H9 (cell line): Measurements from ENCODE around the gene MMP10. TPM values are rescaled to one million over a fixed set of nuclear protein-coding genes. Genes with fewer than 3 reads are reported as not detected.
A peak's percentile ranks its signal among the peaks of the same experiment; 100 is the strongest.

Source experiments
- DNase-seq: peaks from one replicate; pipeline ENCODE4 v3.0.0-alpha.2; 2017
- H2AFZ ChIP-seq: one replicate; pipeline ENCODE4 v1.6.1; 2013; ENCODE audit warnings: mild to moderate bottlenecking, low read length, control low read depth, moderate library complexity
- H2AK5ac ChIP-seq: 2 replicates; pipeline ENCODE4 v1.6.1; 2013; ENCODE audit warnings: low read length, control low read depth, mixed read lengths; ENCODE audit not compliant: insufficient read length
- H2BK120ac ChIP-seq: one replicate; pipeline ENCODE4 v1.6.1; 2013; ENCODE audit warnings: low read depth, mild to moderate bottlenecking, low read length, control low read depth, inconsistent platforms; ENCODE audit not compliant: poor library complexity, severe bottlenecking
- H2BK12ac ChIP-seq: 2 replicates; pipeline ENCODE4 v1.6.1; 2013; ENCODE audit warnings: low read length, control low read depth, mixed read lengths, low read depth; ENCODE audit not compliant: insufficient read length
- H2BK15ac ChIP-seq: 2 replicates; pipeline ENCODE4 v1.6.1; 2013; ENCODE audit warnings: low read depth, low read length, control low read depth
- H2BK20ac ChIP-seq: one replicate; pipeline ENCODE4 v1.6.1; 2013; ENCODE audit warnings: low read depth, mild to moderate bottlenecking, low read length, control low read depth, inconsistent platforms; ENCODE audit not compliant: poor library complexity, severe bottlenecking
- H2BK5ac ChIP-seq: 2 replicates; pipeline ENCODE4 v1.6.1; 2013; ENCODE audit warnings: low read length, control low read depth, mixed read lengths; ENCODE audit not compliant: insufficient read length
- H3K14ac ChIP-seq: 2 replicates; pipeline ENCODE4 v1.6.1; 2013; ENCODE audit warnings: low read length, control low read depth; ENCODE audit not compliant: insufficient read depth
- H3K18ac ChIP-seq: 2 replicates; pipeline ENCODE4 v1.6.1; 2013; ENCODE audit warnings: low read depth, mild to moderate bottlenecking, mixed read lengths, low read length, control low read depth; ENCODE audit not compliant: insufficient read length
- H3K23ac ChIP-seq: 2 replicates; pipeline ENCODE4 v1.6.1; 2013; ENCODE audit warnings: low read length, control low read depth, mixed read lengths, low read depth; ENCODE audit not compliant: insufficient read length
- H3K23me2 ChIP-seq: 2 replicates; pipeline ENCODE4 v1.6.1; 2013; ENCODE audit warnings: low read depth, mild to moderate bottlenecking, mixed read lengths, low read length, control low read depth; ENCODE audit not compliant: insufficient read length, poor library complexity, severe bottlenecking
- H3K27ac ChIP-seq: 2 replicates; pipeline ENCODE4 v1.5.1; 2013; ENCODE audit warnings: low read length, control low read depth, mixed read lengths, low read depth; ENCODE audit not compliant: insufficient read length
- H3K27me3 ChIP-seq: 2 replicates; pipeline ENCODE4 v1.6.1; 2013; ENCODE audit warnings: low read length, control low read depth, inconsistent platforms; ENCODE audit not compliant: insufficient read depth
- H3K4ac ChIP-seq: 2 replicates; pipeline ENCODE4 v1.6.1; 2013; ENCODE audit warnings: low read depth, mild to moderate bottlenecking, control low read depth, inconsistent platforms, low read length, moderate library complexity
- H3K4me1 ChIP-seq: 2 replicates; pipeline ENCODE4 v1.6.1; 2013; ENCODE audit warnings: low read length, control low read depth, inconsistent platforms; ENCODE audit not compliant: insufficient read depth
- H3K4me2 ChIP-seq: 2 replicates; pipeline ENCODE4 v1.6.1; 2013; ENCODE audit warnings: low read length, control low read depth, mixed read lengths; ENCODE audit not compliant: insufficient read length, insufficient read depth
- H3K56ac ChIP-seq: 2 replicates; pipeline ENCODE4 v1.6.1; 2013; ENCODE audit warnings: low read depth, mild to moderate bottlenecking, mixed read lengths, low read length, control low read depth; ENCODE audit not compliant: insufficient read length
- H3K79me1 ChIP-seq: 2 replicates; pipeline ENCODE4 v1.6.1; 2013; ENCODE audit warnings: low read depth, mild to moderate bottlenecking, moderate library complexity, low read length, control low read depth, inconsistent platforms; ENCODE audit not compliant: insufficient read depth, poor library complexity, severe bottlenecking
- H3K79me2 ChIP-seq: 2 replicates; pipeline ENCODE4 v1.6.1; 2013; ENCODE audit warnings: low read length, control low read depth, inconsistent platforms; ENCODE audit not compliant: insufficient read depth
- H3K9ac ChIP-seq: 2 replicates; pipeline ENCODE4 v1.6.1; 2013; ENCODE audit warnings: low read length, control low read depth, mixed read lengths; ENCODE audit not compliant: insufficient read length; ENCODE audit errors: extremely low read depth
- H3K9me3 ChIP-seq: one replicate; pipeline ENCODE4 v1.6.1; 2013; ENCODE audit warnings: low read depth, low read length, inconsistent platforms; ENCODE audit not compliant: control insufficient read depth
- H3T11ph ChIP-seq: one replicate; pipeline ENCODE4 v1.6.1; 2013; ENCODE audit warnings: mild to moderate bottlenecking, low read length, control low read depth, inconsistent platforms
- H4K20me1 ChIP-seq: one replicate; pipeline ENCODE4 v1.6.1; 2013; ENCODE audit not compliant: control insufficient read depth, insufficient read length, insufficient read depth
- H4K5ac ChIP-seq: 2 replicates; pipeline ENCODE4 v1.6.1; 2013; ENCODE audit warnings: low read depth, mild to moderate bottlenecking, mixed read lengths, low read length, control low read depth; ENCODE audit not compliant: insufficient read length
- H4K8ac ChIP-seq: replicated peaks from 2 replicates; pipeline ENCODE4 v1.6.1; 2013; ENCODE audit warnings: low read length, control low read depth, mixed read lengths, low read depth; ENCODE audit not compliant: insufficient read length
- H4K91ac ChIP-seq: 2 replicates; pipeline ENCODE4 v1.6.1; 2013; ENCODE audit warnings: low read depth, mild to moderate bottlenecking, moderate library complexity, mixed read lengths, low read length, control low read depth; ENCODE audit not compliant: insufficient read length
- H3K27ac Mint-ChIP-seq, 3 experiments: 2 replicates in 2 of 3; 3 replicates in 1 of 3; pipeline ENCODE4 v1.8.0; 2020 to 2021; ENCODE audit warnings: mixed read lengths in 3 of 3, mild to moderate bottlenecking in 1 of 3, moderate library complexity in 1 of 3
- H3K27me3 Mint-ChIP-seq: 2 replicates; pipeline ENCODE4 v1.8.0; 2021; ENCODE audit warnings: low read depth, mild to moderate bottlenecking, moderate library complexity, mixed read lengths
- H3K36me3 Mint-ChIP-seq, 3 experiments: 2 replicates in 2 of 3; 3 replicates in 1 of 3; pipeline ENCODE4 v1.8.0; 2020 to 2021; ENCODE audit warnings: low read depth in 3 of 3, mixed read lengths in 3 of 3; ENCODE audit not compliant: insufficient read depth in 1 of 3
- H3K4me1 Mint-ChIP-seq, 2 experiments: 2 replicates each; pipeline ENCODE4 v1.8.0; 2020; ENCODE audit warnings: mixed read lengths in 2 of 2
- H3K4me3 Mint-ChIP-seq, 2 experiments: 2 replicates in 1 of 2; 3 replicates in 1 of 2; pipeline ENCODE4 v1.8.0; 2020 to 2021; ENCODE audit warnings: mild to moderate bottlenecking in 2 of 2, mixed read lengths in 2 of 2, moderate library complexity in 1 of 2
- H3K9me3 Mint-ChIP-seq, 2 experiments: 2 replicates in 1 of 2; 3 replicates in 1 of 2; pipeline ENCODE4 v1.8.0; 2020; ENCODE audit warnings: mild to moderate bottlenecking in 2 of 2, mixed read lengths in 2 of 2, moderate library complexity in 1 of 2
- total RNA-seq: library from RNA; stranded (reverse); gene quantifications from 2 replicates; pipeline ENCODE4 v1.2.1, GENCODE V29; 2021
- TF ChIP-seq, protein P1 (sequence below): fragments of 200-600 bp; sonication (generic); conservative IDR thresholded peaks from 3 replicates; pipeline ENCODE4 v1.8.0; 2021; ENCODE audit warnings: antibody characterized with exemption, mild to moderate bottlenecking

MMP10 gene
- total RNA-seq, 1 experiment from 2014 or later, result not detected

DNA sequence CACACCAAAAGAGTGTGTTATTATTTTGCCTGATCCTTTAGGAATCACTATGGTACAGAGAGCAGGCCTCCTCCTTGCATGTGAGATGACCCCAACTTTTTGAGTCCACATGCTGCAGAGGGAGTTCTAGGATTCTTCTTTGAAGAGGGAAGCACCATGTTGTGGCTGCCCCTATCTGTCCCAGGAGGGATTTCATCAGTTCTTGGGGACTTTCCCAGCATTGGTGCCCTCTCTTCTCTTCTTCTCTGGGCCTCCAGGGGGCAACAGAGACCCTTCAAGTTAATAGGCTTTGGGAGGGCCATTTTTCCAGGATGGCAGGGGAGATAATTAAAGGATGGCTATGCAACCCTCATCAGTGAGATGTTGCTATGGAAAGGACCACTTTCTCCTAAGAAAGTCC, 14.0 kb upstream of the MMP10 start:
- Histone ChIP-seq H2BK120ac (no peak overlapping the region), H3K23me2 (no peaks in the 10 kb centered on the region), H4K5ac (no peak overlapping the region), H3K79me2 (no peaks in the 10 kb centered on the region), H3T11ph (no peak overlapping the region), H3K27ac (no peak overlapping the region), H3K56ac (no peak overlapping the region), H3K23ac (no peak overlapping the region), H2BK12ac (no peak overlapping the region), H3K4me2 (no peak overlapping the region), H2BK20ac (no peak overlapping the region), H2BK15ac (no peak overlapping the region), H3K79me1 (no peaks in the 10 kb centered on the region), H3K4ac (no peak overlapping the region), H3K14ac (no peak overlapping the region), H3K18ac (no peak overlapping the region), H4K20me1 (no peaks in the 10 kb centered on the region), H2BK5ac (no peak overlapping the region), H4K8ac (no peak overlapping the region), H2AK5ac (no peak overlapping the region), H3K4me1 (no peaks in the 10 kb centered on the region), H3K27me3 (no peaks in the 10 kb centered on the region), H4K91ac (no peak overlapping the region), H3K9me3 (no peaks in the 10 kb centered on the region), H2AFZ (peak overlapping the region; percentile 70), H3K9ac (no peak overlapping the region)
- TF ChIP-seq, protein P1, sequence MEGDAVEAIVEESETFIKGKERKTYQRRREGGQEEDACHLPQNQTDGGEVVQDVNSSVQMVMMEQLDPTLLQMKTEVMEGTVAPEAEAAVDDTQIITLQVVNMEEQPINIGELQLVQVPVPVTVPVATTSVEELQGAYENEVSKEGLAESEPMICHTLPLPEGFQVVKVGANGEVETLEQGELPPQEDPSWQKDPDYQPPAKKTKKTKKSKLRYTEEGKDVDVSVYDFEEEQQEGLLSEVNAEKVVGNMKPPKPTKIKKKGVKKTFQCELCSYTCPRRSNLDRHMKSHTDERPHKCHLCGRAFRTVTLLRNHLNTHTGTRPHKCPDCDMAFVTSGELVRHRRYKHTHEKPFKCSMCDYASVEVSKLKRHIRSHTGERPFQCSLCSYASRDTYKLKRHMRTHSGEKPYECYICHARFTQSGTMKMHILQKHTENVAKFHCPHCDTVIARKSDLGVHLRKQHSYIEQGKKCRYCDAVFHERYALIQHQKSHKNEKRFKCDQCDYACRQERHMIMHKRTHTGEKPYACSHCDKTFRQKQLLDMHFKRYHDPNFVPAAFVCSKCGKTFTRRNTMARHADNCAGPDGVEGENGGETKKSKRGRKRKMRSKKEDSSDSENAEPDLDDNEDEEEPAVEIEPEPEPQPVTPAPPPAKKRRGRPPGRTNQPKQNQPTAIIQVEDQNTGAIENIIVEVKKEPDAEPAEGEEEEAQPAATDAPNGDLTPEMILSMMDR, result peak; percentile 79
- H3K4me1 Mint-ChIP-seq, result peaks cover 0 to 2% of the 10 kb centered on the region in 2 experiments; a peak in 1 of 4 replicates
- no peaks in the 10 kb centered on the region for H3K27me3 Mint-ChIP-seq
- no peaks in the 10 kb centered on the region for H3K36me3 Mint-ChIP-seq
- no peaks in the 10 kb centered on the region for H3K9me3 Mint-ChIP-seq
- no peak overlapping the region for H3K4me3 Mint-ChIP-seq
- H3K27ac Mint-ChIP-seq, result no peak overlapping the region
- peak; percentile 73 for DNase-seq
